HG03354 (cell line): ENCODE measurements around the gene GNAT1.

ENCODE experiments used
- ATAC-seq: cut with Tn5 transposase; IDR thresholded peaks from one replicate; pipeline ENCODE4 v1.9.1; 2021; ENCODE audit warnings: mild to moderate bottlenecking; ENCODE audit not compliant: unreplicated experiment, poor library complexity, severe bottlenecking

GNAT1 gene

GRCh38 chr3:50174947-50175524 is 16.4 kb upstream of the GNAT1 start:
- ATAC-seq: no peak

DNA sequence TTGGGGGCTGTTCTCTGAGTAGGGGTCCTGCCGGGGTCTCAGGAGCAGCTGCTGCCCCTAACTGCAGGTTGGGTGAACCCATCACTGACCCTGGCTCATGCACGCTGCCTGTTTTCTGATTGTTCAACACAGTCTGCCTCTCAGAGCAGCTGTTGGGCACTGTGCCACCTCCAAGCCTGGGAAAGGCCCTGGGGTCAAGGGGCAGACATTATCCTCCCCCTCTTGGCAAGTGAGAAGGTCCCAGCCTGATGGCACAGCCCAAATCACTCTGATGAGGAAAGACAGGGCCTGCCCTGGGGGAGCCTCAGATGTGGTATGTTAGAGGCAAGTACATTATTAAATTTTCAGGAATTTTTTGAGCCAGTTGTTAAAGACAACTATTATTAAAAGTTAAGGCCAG is 14.1 kb upstream of the GNAT1 start:
- ATAC-seq: no peak

DNA sequence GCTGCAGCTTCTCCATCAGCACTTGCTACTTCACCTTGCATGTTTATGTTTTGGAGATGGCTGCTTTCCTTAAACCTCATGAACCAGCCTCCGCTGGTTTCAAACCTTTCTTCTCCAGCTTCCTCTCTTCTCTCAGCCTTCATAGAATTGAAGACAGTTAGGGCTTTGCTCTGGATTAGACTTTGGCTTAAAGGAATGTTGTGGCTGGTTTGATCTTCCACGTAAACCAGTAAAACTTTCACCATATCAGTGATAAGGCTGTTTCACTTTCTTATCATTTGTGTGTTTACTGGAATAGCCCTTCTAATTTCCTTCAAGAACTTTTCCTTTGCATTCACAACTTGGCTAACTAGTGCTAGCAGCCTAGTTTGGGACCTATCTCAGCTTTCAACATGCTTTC is 11.7 kb upstream of the GNAT1 start:
- ATAC-seq: no peak

GRCh38 chr3:50181985-50182384 is 9.4 kb upstream of the GNAT1 start:
- no peak for ATAC-seq

DNA sequence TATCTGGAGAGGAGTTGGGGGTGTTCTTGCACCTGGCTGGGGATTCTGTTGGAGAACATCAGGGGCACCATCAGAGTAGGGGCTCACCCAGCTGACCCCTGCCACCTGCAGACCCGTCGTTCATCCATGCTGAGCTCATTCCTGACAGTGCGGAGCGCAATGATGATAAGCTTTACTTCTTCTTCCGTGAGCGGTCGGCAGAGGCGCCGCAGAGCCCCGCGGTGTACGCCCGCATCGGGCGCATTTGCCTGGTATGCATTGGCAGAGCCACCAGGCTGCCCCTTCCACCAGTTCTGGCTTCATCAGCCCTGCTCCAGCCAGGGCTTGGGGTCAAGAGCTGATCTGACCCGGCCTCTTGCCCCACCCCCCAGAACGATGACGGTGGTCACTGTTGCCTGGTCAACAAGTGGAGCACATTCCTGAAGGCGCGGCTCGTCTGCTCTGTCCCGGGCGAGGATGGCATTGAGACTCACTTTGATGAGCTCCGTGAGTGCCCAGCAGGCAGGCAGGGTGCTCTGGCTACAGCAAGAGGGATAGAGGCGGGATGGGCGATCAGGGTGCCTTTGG is 8.8 kb upstream of the GNAT1 start:
- ATAC-seq: no peak

GRCh38 chr3:50183755-50184154 is 7.7 kb upstream of the GNAT1 start:
- no peak for ATAC-seq

GRCh38 chr3:50184242-50184978 is 7.0 kb upstream of the GNAT1 start:
- ATAC-seq: no peak

DNA sequence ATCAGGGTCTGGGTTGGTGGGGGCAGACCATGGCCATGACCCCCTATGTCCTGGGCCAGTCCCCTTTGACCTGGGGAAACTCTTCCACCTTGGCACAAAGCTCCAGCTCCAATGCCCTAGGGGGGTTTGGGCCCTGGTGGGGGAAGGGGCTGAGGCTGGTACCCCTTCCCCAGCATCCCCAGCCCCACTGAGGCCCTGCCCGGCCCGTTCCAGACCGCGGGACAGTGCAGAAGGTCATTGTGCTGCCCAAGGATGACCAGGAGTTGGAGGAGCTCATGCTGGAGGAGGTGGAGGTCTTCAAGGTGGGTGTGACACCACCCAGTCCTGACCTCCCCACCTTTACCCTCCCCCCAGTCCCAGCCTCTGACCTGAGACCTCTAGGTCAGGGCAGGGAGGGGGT is 6.2 kb upstream of the GNAT1 start:
- ATAC-seq: no peak

- no peak for ATAC-seq
Observed at GRCh38 chr3:50186096-50186495, 5.3 kb upstream of the GNAT1 start.

DNA sequence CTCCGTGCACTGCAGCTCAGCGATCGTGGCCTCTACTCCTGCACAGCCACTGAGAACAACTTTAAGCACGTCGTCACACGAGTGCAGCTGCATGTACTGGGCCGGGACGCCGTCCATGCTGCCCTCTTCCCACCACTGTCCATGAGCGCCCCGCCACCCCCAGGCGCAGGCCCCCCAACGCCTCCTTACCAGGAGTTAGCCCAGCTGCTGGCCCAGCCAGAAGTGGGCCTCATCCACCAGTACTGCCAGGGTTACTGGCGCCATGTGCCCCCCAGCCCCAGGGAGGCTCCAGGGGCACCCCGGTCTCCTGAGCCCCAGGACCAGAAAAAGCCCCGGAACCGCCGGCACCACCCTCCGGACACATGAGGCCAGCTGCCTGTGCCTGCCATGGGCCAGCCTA is 3.7 kb upstream of the GNAT1 start:
- ATAC-seq: no peak

GRCh38 chr3:50189274-50189673 is 2.1 kb upstream of the GNAT1 start:
- no peak for ATAC-seq

GRCh38 chr3:50189989-50190388 is 1.4 kb upstream of the GNAT1 start:
- no peak for ATAC-seq

DNA sequence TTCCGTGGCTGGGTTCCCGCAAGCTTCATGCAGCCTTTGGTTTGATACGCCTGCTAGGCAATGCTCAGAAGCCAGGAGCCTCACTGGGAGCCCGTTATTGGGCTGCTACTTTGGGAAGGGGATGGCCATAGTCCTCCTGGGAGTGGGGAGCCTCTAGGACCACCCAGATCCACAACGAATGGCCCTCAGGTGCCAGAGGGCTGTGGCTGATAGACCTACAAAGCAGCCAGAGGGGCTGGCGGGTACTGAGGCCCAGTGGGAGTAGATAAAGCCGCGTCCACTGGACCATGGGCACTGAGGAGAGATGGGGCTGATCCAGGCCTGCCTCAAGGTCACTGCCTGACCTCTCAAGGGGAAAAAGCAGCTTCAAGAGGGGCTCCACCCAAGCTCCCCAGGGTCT is 714 bp downstream of the GNAT1 start:
- no peak for ATAC-seq

GRCh38 chr3:50192689-50193141 is 1.3 kb downstream of the GNAT1 start:
- ATAC-seq: no peak

DNA sequence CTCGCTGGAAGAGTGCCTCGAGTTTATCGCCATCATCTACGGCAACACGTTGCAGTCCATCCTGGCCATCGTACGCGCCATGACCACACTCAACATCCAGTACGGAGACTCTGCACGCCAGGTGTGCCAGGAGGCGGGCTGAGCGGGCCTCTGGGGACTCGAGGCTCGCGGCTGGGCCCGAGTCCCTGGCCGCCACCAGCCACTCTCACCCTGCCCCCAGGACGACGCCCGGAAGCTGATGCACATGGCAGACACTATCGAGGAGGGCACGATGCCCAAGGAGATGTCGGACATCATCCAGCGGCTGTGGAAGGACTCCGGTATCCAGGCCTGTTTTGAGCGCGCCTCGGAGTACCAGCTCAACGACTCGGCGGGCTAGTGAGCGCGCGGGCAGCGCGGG is 1.9 kb downstream of the GNAT1 start:
- ATAC-seq: no peak

DNA sequence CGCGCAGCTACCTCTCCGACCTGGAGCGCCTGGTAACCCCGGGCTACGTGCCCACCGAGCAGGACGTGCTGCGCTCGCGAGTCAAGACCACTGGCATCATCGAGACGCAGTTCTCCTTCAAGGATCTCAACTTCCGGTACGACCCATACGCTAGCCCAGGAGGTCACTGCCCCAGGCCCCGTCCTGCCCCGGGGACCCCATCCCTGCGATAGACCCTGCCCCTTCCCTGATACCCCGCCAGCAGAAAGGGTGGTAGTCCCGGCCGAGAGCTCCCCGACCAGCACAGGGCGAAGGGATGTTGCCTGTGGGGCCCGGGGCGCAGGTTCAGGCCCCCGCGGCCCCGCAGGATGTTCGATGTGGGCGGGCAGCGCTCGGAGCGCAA is 2.3 kb downstream of the GNAT1 start:
- ATAC-seq: no peak

GRCh38 chr3:50194128-50194902 is 2.9 kb downstream of the GNAT1 start:
- ATAC-seq: no peak

GRCh38 chr3:50194903-50195500 is 3.6 kb downstream of the GNAT1 start:
- no peak for ATAC-seq

GRCh38 chr3:50195501-50196252 is 4.3 kb downstream of the GNAT1 start:
- no peak for ATAC-seq
